Tibial nerve (tissue), 3 donors: ENCODE measurements around the gene GRM1.

Experiments used
- POLR2A ChIP-seq, 2 donors: fragments of 450-650 bp; IDR thresholded peaks; one replicate each; pipeline ENCODE4 v1.6.1; 2017; ENCODE audit warnings: antibody characterized with exemption in 2 of 2, mild to moderate bottlenecking in 2 of 2, moderate library complexity in 2 of 2
- TF ChIP-seq, protein P1 (sequence below), 5 experiments: fragments of 200-600 bp in 3 of 5; fragments of 450-650 bp in 2 of 5; sonication (generic) in 3 of 5; IDR thresholded peaks; one replicate each; pipeline ENCODE4 v1.5.1; 2016 to 2019; ENCODE audit warnings: antibody characterized with exemption in 5 of 5, mild to moderate bottlenecking in 3 of 5, moderate library complexity in 2 of 5

DNA sequence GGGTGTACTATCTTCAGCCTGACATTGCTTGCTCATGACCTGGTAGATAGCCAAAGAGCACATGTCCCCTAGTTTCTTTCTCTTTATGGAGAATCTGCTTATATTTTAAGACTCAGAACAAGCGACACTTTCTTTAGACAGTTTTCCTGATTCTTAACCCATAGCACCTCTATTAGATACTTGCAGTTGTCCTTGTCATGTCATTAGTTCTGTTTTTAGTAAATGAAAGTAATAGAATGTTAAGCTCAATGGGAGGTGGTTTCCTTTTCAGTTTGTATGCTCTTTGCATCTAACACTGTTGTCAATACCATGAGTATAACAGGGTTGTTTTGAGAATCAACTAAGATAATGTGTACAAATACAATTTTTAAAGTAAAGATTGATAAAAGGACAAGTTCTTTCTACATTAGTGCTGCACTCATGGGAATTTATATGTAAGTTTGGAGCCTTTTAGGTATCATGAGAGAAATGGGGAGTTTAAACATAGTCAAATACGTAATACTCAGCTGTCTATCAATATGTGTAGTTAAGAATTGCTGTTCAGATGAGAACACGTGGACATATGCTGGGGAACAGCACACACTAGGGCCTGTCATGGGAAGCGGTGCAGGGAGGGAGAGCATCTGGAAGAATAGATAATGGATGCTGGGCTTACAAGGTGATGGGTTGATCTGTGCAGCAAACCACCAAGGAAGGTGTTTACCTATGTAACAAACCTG lies 124.3 kb downstream of the GRM1 start:
- TF ChIP-seq, protein P1, sequence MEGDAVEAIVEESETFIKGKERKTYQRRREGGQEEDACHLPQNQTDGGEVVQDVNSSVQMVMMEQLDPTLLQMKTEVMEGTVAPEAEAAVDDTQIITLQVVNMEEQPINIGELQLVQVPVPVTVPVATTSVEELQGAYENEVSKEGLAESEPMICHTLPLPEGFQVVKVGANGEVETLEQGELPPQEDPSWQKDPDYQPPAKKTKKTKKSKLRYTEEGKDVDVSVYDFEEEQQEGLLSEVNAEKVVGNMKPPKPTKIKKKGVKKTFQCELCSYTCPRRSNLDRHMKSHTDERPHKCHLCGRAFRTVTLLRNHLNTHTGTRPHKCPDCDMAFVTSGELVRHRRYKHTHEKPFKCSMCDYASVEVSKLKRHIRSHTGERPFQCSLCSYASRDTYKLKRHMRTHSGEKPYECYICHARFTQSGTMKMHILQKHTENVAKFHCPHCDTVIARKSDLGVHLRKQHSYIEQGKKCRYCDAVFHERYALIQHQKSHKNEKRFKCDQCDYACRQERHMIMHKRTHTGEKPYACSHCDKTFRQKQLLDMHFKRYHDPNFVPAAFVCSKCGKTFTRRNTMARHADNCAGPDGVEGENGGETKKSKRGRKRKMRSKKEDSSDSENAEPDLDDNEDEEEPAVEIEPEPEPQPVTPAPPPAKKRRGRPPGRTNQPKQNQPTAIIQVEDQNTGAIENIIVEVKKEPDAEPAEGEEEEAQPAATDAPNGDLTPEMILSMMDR (IDR thresholded peaks at IDR 0.05), result no peak
- TF ChIP-seq POLR2A (IDR thresholded peaks at IDR 0.05), result no peak
